Neuronal stem cell (in vitro differentiated cells): ENCODE data around the gene TPSAB1.
"Not testable (repeated sequence)": the region's sequence is repeated elsewhere in the genome, so short reads cannot be mapped to it uniquely, and the experiment has no call there.

ENCODE experiments used
- DNase-seq: peaks from one replicate; pipeline ENCODE4 v3.0.0-alpha.2; 2013; ENCODE audit warnings: low spot score
- H2AFZ ChIP-seq: one replicate; pipeline ENCODE4 v1.6.1; 2013; ENCODE audit warnings: mild to moderate bottlenecking, low read length, inconsistent platforms
- H2AK5ac ChIP-seq: 2 replicates; pipeline ENCODE4 v1.6.1; 2013; ENCODE audit warnings: low read depth, mild to moderate bottlenecking, inconsistent platforms, low read length, moderate library complexity, mixed read lengths
- H2BK120ac ChIP-seq: 2 replicates; pipeline ENCODE4 v1.6.1; 2013; ENCODE audit warnings: low read depth, mild to moderate bottlenecking, inconsistent platforms, low read length, moderate library complexity, mixed read lengths
- H2BK12ac ChIP-seq: one replicate; pipeline ENCODE4 v1.6.1; 2013; ENCODE audit warnings: low read length, inconsistent platforms
- H2BK15ac ChIP-seq: 2 replicates; pipeline ENCODE4 v1.6.1; 2013; ENCODE audit warnings: mild to moderate bottlenecking, low read length, inconsistent platforms, mixed read lengths
- H2BK5ac ChIP-seq: one replicate; pipeline ENCODE4 v1.6.1; 2013; ENCODE audit warnings: inconsistent platforms, mild to moderate bottlenecking, low read length, moderate library complexity
- H3K14ac ChIP-seq: one replicate; pipeline ENCODE4 v1.6.1; 2013; ENCODE audit warnings: low read length, inconsistent platforms
- H3K18ac ChIP-seq: 2 replicates; pipeline ENCODE4 v1.6.1; 2013; ENCODE audit warnings: low read length, inconsistent platforms
- H3K23ac ChIP-seq: 2 replicates; pipeline ENCODE4 v1.6.1; 2013; ENCODE audit warnings: low read depth, mild to moderate bottlenecking, mixed read lengths, low read length, inconsistent platforms; ENCODE audit not compliant: poor library complexity
- H3K27ac ChIP-seq: replicated peaks from 3 replicates; pipeline ENCODE4 v1.5.1; 2013; ENCODE audit warnings: low read length, inconsistent platforms
- H3K27me3 ChIP-seq, 3 experiments: 2 replicates each; pipeline ENCODE4 v1.6.1; 2013; ENCODE audit warnings: low read length in 3 of 3, mild to moderate bottlenecking in 2 of 3, inconsistent platforms in 1 of 3, low read depth in 1 of 3, mixed read lengths in 1 of 3, moderate library complexity in 1 of 3; ENCODE audit not compliant: control insufficient read depth in 3 of 3, insufficient read depth in 3 of 3
- H3K36me3 ChIP-seq, 2 donors: replicated peaks in 1 of 2; 2 replicates each; pipeline ENCODE4 v1.6.1; 2013; ENCODE audit warnings: low read length in 2 of 2; ENCODE audit not compliant: control insufficient read depth in 2 of 2, insufficient read depth in 2 of 2
- H3K4ac ChIP-seq: 2 replicates; pipeline ENCODE4 v1.6.1; 2013; ENCODE audit warnings: inconsistent platforms, mild to moderate bottlenecking, low read length, moderate library complexity
- H3K4me1 ChIP-seq, 2 donors: 1 replicate in 1 of 2; 2 replicates in 1 of 2; pipeline ENCODE4 v1.6.1; 2013; ENCODE audit warnings: low read length in 2 of 2, low read depth in 1 of 2; ENCODE audit not compliant: control insufficient read depth in 2 of 2, insufficient read depth in 1 of 2
- H3K4me2 ChIP-seq: one replicate; pipeline ENCODE4 v1.6.1; 2013; ENCODE audit warnings: mild to moderate bottlenecking, low read length, inconsistent platforms; ENCODE audit not compliant: insufficient read depth, poor library complexity, severe bottlenecking
- H3K4me3 ChIP-seq, 2 donors: 2 replicates each; pipeline ENCODE4 v1.5.1; 2013; ENCODE audit warnings: low read length in 2 of 2, mild to moderate bottlenecking in 2 of 2, inconsistent platforms in 1 of 2, moderate library complexity in 1 of 2
- H3K79me1 ChIP-seq: one replicate; pipeline ENCODE4 v1.6.1; 2013; ENCODE audit warnings: low read depth, mild to moderate bottlenecking, inconsistent platforms, low read length, moderate library complexity
- H3K9ac ChIP-seq: one replicate; pipeline ENCODE4 v1.6.1; 2013; ENCODE audit warnings: mild to moderate bottlenecking, low read depth, low read length, inconsistent platforms; ENCODE audit not compliant: poor library complexity
- H3K9me3 ChIP-seq, 2 donors: replicated peaks in 1 of 2; 2 replicates each; pipeline versions ENCODE3 to v1.6.1; 2013; ENCODE audit warnings: low read length in 2 of 2, mild to moderate bottlenecking in 2 of 2, inconsistent platforms in 1 of 2, low read depth in 1 of 2, mixed read lengths in 1 of 2, moderate library complexity in 1 of 2; ENCODE audit not compliant: control insufficient read depth in 2 of 2, insufficient read depth in 1 of 2
- H4K8ac ChIP-seq: one replicate; pipeline ENCODE4 v1.6.1; 2013; ENCODE audit warnings: low read depth, mild to moderate bottlenecking, inconsistent platforms, low read length, moderate library complexity
- H4K91ac ChIP-seq: one replicate; pipeline ENCODE4 v1.6.1; 2013; ENCODE audit warnings: low read length, low read depth, mild to moderate bottlenecking, inconsistent platforms; ENCODE audit not compliant: poor library complexity
- WGBS, 2 donors: extraction: QIAGEN DNeasy Blood & Tissue Kit; methylation state at CpG; one replicate each; pipeline ENCODE4 v1.1.7; 2013; ENCODE audit warnings: missing lambda C conversion rate in 2 of 2, mixed read lengths in 1 of 2; ENCODE audit not compliant: insufficient read length in 2 of 2, insufficient replicate concordance in 1 of 2; ENCODE audit errors: extremely low coverage in 2 of 2; 5-methylcytosine and 5-hydroxymethylcytosine counted together

Gene TPSAB1

GRCh38 chr16:1228227-1228626 is 12.3 kb upstream of the TPSAB1 start:
- not testable (repeated sequence) for H3K27me3 ChIP-seq, H3K79me1 ChIP-seq, H2AFZ ChIP-seq, H3K9me3 ChIP-seq, H2BK15ac ChIP-seq, H2BK12ac ChIP-seq, DNase-seq, H3K4me1 ChIP-seq, H2BK5ac ChIP-seq, H3K18ac ChIP-seq, H4K91ac ChIP-seq, H3K27ac ChIP-seq, H3K36me3 ChIP-seq, H4K8ac ChIP-seq, H2AK5ac ChIP-seq, H3K14ac ChIP-seq, H3K23ac ChIP-seq, H3K4me3 ChIP-seq, H3K9ac ChIP-seq, H2BK120ac ChIP-seq, H3K4me2 ChIP-seq, H3K4ac ChIP-seq
- no CpG with 5 or more reads among the region's 7 CpGs for WGBS, 2 donors

GRCh38 chr16:1229476-1229875 is 11.0 kb upstream of the TPSAB1 start:
- not testable (repeated sequence) for H3K14ac ChIP-seq, H2AFZ ChIP-seq, H2BK12ac ChIP-seq, H3K27ac ChIP-seq, H3K9ac ChIP-seq, DNase-seq, H3K79me1 ChIP-seq, H2BK15ac ChIP-seq, H4K8ac ChIP-seq, H3K4me3 ChIP-seq, H3K27me3 ChIP-seq, H3K18ac ChIP-seq, H3K4ac ChIP-seq, H3K9me3 ChIP-seq, H3K4me1 ChIP-seq, H4K91ac ChIP-seq, H2BK5ac ChIP-seq, H2AK5ac ChIP-seq, H3K36me3 ChIP-seq, H2BK120ac ChIP-seq, H3K23ac ChIP-seq, H3K4me2 ChIP-seq
- no CpG with 5 or more reads among the region's 13 CpGs for WGBS, 2 donors

GRCh38 chr16:1230084-1230470 is 10.4 kb upstream of the TPSAB1 start, which contains the start of gene TPSB2:
Gene TPSB2 (minus strand): TSS chr16:1230184. CDS start chr16:1229951, 233 bp downstream.
- H2AFZ ChIP-seq, DNase-seq, H3K79me1 ChIP-seq, H3K14ac ChIP-seq, H3K4ac ChIP-seq, H2BK12ac ChIP-seq, H3K36me3 ChIP-seq, H2BK5ac ChIP-seq, H4K91ac ChIP-seq, H2BK120ac ChIP-seq, H2BK15ac ChIP-seq, H3K9me3 ChIP-seq, H3K4me3 ChIP-seq, H3K23ac ChIP-seq, H3K4me1 ChIP-seq, H3K18ac ChIP-seq, H3K27ac ChIP-seq, H2AK5ac ChIP-seq, H4K8ac ChIP-seq, H3K4me2 ChIP-seq, H3K27me3 ChIP-seq, H3K9ac ChIP-seq: not testable (repeated sequence)
- no CpG with 5 or more reads among the region's 11 CpGs for WGBS, 2 donors

DNA sequence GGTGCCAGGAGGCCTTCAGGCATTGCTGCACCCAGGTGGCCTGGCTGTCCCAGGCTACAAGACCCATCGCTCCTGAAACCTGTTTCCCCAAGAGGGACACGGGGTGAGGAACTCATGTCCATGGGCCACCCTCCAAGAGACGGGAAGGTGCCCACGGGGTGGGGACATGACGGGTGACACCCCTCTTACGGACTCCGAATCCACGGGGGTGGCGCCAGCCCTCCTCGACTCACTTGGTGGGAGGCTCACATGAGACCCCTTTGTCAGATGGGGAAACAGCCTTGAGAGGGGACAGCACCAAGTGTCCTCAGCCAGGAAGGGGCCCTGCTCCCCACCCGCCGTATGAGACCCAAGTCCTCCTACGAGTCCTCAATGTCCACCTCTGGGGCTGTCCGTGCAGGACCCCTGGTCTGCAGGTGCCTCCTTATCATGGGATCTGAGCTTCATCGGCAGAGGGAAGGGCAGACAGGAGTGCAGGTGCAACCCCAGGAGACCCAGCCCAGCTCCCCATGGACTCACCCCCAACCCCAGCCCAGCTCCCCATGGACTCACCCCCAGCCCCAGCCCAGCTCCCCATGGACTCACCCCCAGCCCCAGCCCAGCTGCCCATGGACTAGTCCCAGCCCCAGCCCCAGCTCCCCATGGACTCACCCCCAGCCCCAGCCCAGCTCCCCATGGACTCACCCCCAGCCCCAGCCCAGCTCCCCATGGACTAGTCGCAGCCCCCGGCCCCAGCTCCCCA is 9.9 kb upstream of the TPSAB1 start:
- not testable (repeated sequence) for H3K9ac ChIP-seq, H3K36me3 ChIP-seq, DNase-seq, H4K91ac ChIP-seq, H3K18ac ChIP-seq, H2BK120ac ChIP-seq, H3K4ac ChIP-seq, H3K9me3 ChIP-seq, H3K4me1 ChIP-seq, H2BK12ac ChIP-seq, H3K27me3 ChIP-seq, H3K79me1 ChIP-seq, H4K8ac ChIP-seq, H2BK15ac ChIP-seq, H3K23ac ChIP-seq, H3K14ac ChIP-seq, H2AK5ac ChIP-seq, H2BK5ac ChIP-seq, H3K4me2 ChIP-seq, H2AFZ ChIP-seq, H3K4me3 ChIP-seq, H3K27ac ChIP-seq
- no CpG with 5 or more reads among the region's 17 CpGs for WGBS, 2 donors
